Erythroblast (primary cell): ENCODE data around the gene WDR20.

ENCODE experiments used
- GATA1 ChIP-seq: IDR thresholded peaks from 2 replicates; pipeline ENCODE4 v1.6.1; 2011; ENCODE audit warnings: low read depth, mild to moderate bottlenecking, control low read depth, low read length, moderate library complexity
- POLR2A ChIP-seq: IDR thresholded peaks from 2 replicates; pipeline ENCODE4 v1.6.1; 2011; ENCODE audit warnings: mild to moderate bottlenecking, low read length

- TF ChIP-seq POLR2A, result no peak
- no peak for TF ChIP-seq GATA1
Observed at GRCh38 chr14:102124419-102124818, 15.3 kb upstream of the WDR20 start.
